Activated T-cell treated with anti-CD3 and anti-CD28 coated beads for 1 hour (primary cell): Measurements from ENCODE around the gene SIVA1.
A peak's percentile ranks its signal among the peaks of the same experiment; 100 is the strongest.
"Not testable (repeated sequence)": the region's sequence is repeated elsewhere in the genome, so short reads cannot be mapped to it uniquely, and the experiment has no call there.

ENCODE experiments used
- DNase-seq: peaks from one replicate; pipeline ENCODE4 v3.0.0-alpha.2; 2020; ENCODE audit warnings: low read depth

The SIVA1 gene

DNA sequence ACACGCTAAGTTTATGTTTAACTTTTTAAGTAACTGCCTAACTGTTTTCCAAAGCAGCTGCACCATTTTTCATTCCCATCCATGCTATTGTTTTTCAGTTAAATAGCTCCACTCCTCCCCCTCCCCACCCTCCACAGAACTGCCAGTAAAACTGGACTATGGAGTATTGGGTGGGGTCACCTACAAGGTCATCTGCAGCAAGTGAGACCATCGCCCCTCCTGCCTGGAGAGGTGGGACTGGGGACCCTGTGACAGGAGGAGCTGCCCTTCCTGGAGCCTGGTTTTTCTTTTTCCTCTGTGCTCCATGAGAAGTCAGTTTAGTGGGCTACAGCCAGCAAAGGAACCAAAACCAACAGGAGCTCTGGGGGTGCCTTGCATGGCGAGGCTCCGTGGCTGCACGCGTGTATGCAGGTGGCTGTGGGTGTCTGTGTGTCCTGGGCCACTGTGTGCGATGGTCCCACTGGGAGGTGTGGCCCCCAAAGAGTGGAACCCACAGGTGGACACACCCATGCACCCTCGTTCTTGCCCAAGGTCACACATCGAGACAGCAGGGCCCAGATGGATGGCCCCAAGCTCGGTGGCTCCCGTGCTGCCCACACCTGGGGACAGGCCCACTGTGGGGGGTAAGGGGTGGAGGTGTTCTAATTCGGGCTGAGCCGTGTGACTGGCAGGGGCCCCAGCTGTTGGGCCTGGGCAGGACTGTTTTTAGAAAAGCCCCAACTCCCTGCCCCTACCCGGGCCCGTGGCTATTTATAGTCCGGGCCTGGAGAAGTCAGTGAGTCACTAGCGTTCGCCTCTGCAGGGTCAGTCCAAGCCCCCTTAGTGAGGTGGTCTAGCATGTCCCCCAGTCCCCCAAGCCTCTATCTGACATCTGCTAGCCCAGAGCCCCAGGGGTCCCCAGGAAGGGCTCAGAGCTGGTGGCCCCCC is 31.2 kb upstream of the SIVA1 start:
- DNase-seq: no peak

DNA sequence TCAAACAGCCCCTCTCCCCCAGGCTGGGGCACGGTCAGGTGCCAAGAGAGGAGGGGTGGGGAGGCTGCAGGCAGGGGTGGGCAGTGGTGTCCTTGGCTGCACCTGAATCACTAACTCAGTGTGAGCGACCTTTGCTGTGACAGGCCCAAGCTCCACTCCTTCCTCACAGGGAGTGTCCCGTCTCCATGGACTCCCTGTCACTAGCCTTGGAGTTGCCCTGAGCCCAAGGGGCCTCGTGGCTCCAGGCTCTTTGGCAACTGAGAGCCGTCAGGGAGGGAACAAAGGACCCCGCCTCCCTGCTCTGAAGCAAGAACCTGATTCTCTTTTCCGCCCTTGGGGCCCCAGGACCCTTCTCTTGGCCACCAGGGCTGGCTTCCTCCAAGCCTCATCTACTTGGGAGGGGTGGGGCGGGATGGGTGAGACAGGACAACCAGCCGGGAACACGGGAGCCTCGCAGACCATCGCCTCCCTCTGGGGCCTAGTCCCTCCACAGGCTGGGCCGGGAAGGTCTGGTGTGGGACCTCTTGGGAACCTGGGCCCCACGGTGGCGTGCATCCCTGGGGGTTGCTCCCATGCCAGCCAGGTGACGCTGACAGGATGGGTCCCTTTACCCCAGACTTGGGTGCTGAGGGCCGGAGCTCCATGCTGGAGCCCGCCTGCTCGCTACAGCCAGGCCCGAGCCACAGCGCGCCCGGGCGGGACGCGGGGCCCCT is 29.9 kb upstream of the SIVA1 start:
- DNase-seq: no peak

GRCh38 chr14:104723651-104724406 is 29.1 kb upstream of the SIVA1 start, which contains the start of gene ADSS1:
Gene ADSS1 (plus strand): TSS chr14:104724229. CDS start chr14:104724271, 42 bp downstream.
- peak; percentile 54 for DNase-seq

GRCh38 chr14:104724407-104724980 is 28.5 kb upstream of the SIVA1 start:
- no peak for DNase-seq

DNA sequence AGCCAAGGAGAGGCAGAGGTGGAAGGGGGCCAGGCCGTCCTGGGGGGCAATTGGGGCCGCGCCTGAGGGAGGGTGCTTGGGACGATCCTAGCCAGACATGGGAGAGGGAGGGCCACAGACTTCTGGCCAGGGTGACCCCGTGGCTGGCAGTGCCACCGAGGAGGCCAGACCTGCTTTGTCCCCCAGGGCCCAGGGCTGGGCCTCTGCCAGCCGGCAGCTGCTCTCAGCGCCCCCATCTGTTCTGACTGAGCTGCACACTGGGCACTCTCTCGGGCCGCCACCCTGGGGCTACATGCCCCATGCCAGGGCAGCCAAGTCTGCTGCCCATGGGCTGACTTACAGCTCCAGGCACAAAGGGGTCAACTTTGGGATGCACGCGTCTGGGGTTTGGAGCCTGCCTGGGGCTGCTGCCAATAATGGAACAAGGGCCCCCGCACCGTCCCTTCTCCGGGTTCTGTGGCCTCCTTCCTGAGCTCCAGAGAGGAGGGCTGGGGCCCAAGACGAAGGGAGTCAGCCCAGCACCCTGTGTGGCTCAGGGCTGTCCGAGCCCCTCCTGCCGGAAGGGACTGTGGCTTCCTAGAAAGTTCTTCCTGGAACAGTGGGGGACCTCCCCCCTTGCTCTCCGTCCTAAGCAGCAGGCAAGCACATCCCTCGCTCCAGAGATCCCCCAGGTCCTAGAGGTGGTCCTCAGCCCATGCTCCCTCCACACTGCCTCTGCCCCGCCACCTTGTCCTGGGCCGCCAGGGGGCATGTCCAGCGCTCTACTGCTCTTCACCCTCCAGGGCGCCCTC is 27.8 kb upstream of the SIVA1 start:
- DNase-seq: no peak

GRCh38 chr14:104725772-104726548 is 27.0 kb upstream of the SIVA1 start:
- no peak for DNase-seq

GRCh38 chr14:104726600-104727451 is 26.1 kb upstream of the SIVA1 start:
- DNase-seq: no peak

- DNase-seq: no peak
These were observed 24.3 kb upstream of the SIVA1 start for GRCh38 chr14:104728631-104729030.

DNA sequence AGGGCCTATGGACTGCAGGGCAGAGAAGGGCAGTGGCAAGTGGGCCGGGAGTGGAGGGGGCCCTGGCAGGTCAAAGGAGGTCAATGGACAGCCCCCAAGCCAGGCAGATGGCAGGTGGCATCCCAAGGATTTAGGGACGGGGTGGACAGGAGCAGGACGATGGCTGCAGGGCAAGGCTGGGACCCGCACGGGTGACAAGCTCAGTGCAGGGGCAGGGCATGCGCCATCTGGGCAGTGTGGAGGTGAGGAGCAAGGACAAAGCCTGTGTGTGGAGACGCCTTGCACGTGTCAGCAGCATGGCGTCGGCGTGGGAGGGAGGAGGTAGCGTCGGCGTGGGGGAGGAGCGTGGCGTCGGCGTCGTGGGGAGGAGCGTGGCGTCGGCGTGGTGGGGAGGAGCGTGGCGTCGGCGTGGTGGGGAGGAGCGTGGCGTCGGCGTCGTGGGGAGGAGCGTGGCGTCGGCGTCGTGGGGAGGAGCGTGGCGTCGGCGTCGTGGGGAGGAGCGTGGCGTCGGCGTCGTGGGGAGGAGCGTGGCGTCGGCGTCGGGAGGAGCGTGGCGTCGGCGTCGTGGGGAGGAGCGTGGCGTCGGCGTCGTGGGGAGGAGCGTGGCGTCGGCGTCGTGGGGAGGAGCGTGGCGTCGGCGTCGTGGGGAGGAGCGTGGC is 23.6 kb upstream of the SIVA1 start:
- DNase-seq: not testable (repeated sequence)

- DNase-seq: no peak
These were observed 23.1 kb upstream of the SIVA1 start for GRCh38 chr14:104729835-104730181.

DNA sequence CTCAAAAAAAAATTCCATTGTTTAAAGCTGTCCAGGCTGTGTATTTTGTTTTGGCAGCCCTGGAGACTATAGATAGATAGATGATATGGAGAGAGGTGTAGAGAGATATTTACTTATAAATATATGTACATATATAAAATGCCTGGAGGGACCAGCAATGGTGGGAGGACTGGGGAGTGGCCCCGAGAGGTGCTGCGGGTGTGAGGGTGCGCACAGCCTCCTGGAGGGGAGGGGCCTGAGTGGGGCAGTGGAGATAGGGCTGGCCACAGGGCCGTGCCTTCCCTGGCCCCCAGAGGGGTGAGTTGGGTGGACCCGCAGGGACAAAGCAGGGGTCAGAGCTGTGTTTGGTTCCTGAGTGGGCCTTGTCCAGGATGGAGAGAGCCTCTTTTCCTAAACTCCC is 22.5 kb upstream of the SIVA1 start:
- DNase-seq: no peak

GRCh38 chr14:104731320-104732294 is 21.3 kb upstream of the SIVA1 start:
- DNase-seq: no peak

DNA sequence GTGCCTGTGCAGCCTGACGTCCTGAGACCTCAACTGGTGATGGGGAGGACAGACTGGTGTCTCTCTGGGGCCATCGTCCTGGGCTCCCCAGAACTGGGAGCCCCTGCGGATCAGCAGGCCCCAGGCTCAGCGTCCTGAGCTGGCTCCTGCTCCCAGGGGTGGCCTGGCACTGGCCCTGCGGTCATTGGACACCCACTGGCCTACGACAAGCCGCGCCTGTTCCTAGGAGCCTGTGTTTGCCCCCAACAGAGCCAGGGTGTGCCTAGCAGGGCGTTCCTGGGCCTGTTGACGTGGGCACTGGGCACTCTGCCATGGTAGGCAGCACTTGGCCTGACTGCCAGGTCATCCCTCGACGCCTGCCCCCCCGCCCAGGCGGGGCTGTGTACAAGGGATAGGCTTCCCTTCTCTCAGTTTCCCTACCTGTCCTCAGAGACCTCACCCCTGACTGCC is 20.6 kb upstream of the SIVA1 start:
- DNase-seq: no peak

DNA sequence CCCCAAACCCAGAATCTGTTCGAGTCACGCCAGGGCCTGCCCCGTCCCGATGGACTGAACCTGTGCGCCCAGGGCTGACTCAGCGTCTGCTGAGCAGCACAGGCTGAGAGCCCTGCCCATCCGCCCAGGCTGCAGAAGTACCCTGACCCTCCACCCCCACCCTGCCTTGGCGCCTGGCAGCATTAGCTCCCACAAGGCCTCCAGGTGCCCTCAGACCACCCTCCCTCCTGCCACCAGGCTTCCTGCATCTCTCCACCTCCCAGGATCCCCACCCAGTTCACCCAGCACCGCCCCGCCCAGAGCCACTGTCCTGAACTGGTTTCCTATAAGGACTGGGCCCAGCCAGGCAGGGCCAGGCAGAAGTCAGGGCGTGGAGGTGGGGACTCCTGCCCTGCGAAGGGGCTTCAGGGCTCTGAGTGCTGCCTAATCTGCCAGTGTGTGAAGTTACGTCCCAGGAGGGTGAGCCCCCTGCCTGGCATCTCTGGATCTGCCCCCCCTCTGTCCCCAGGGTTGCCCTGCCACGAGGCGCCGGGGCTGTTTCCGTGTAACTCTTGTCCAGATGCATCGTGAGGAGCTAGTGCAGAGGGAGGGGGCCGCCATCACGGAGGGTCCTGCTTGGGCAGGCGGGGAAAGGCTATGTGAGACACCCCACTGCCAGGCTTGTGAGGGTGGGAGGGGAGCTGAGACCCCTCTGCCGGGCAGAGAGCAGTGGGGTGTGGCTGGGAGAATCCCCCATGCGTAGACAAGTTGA is 19.8 kb upstream of the SIVA1 start:
- no peak for DNase-seq

- no peak for DNase-seq
These were observed 18.8 kb upstream of the SIVA1 start for GRCh38 chr14:104734051-104734587.

GRCh38 chr14:104734601-104734990 is 18.4 kb upstream of the SIVA1 start:
- no peak for DNase-seq
